ENCODE measurements around the gene TCEA3. TPM values are rescaled to one million over a fixed set of nuclear protein-coding genes. Genes with fewer than 3 reads are reported as not detected.

The TCEA3 gene
- total and polyA plus RNA-seq, 2 donors (not counting 3 experiments of a cell fraction or from before 2014, with no cell fraction given), result 1.5 to 3.7 TPM

GRCh38 chr1:23408797-23409290, 15.7 kb downstream of the TCEA3 start:
- BruUV-seq (replicated peaks), result no TSS peak
- DNase-seq (ENCODE audit: low read depth, low spot score), result no peak
- intact Hi-C loops (cut with micrococcal nuclease) (no loop called here), dilution Hi-C loops (cut with MboI; ENCODE audit: extremely low pct_ligation_motif_present, low sequenced_read_pairs) (no loop called here)
- no peak overlapping the region for H3K27ac ChIP-seq (ENCODE audit: insufficient read depth, low read depth, low read length)
- H2AFZ ChIP-seq (ENCODE audit: low read depth, low read length), result no peak overlapping the region
- H3K4me1 ChIP-seq (ENCODE audit: control insufficient read depth, extremely low read depth, insufficient read depth, low read length), result peaks cover 7% of the 10 kb centered on the region
- no peaks in the 10 kb centered on the region for H3K27me3 ChIP-seq (ENCODE audit: control insufficient read depth in 2 of 2, insufficient read depth in 2 of 2, low read length in 2 of 2)
- FAIRE-seq, result no peak
- H3K79me2 ChIP-seq (ENCODE audit: control insufficient read depth, insufficient read depth, low read length), result no peaks in the 10 kb centered on the region
- H3K9ac ChIP-seq (replicated peaks; ENCODE audit: extremely low read depth, insufficient read depth, low read length), result no peak overlapping the region
- CTCF ChIA-PET, result interaction anchor here (0.7 to 1.0 kb wide), 2 partner anchors 75 to 88 kb away, joined by 3 read pairs; partner anchors contain the start of gene ASAP3
- no peaks in the 10 kb centered on the region for H3K9me3 ChIP-seq (replicated peaks; ENCODE audit: control insufficient read depth, insufficient read depth, low read length)
- H3K4me2 ChIP-seq (ENCODE audit: insufficient read depth, low read length), result no peak overlapping the region
- no peaks in the 10 kb centered on the region for H4K20me1 ChIP-seq (replicated peaks; ENCODE audit: control insufficient read depth, extremely low read depth, insufficient read depth, low read length)
- no peaks in the 10 kb centered on the region for H3K9me1 ChIP-seq (replicated peaks; ENCODE audit: control insufficient read depth, extremely low read depth, insufficient read depth, low read length)
- POLR2A ChIA-PET, result no interaction called here
- no peak overlapping the region for H3K4me3 ChIP-seq (replicated peaks in 1 of 3; ENCODE audit: insufficient read depth in 1 of 3, low read depth in 1 of 3, low read length in 3 of 3)
- no peaks in the 10 kb centered on the region for H3K36me3 ChIP-seq (ENCODE audit: control insufficient read depth in 2 of 2, extremely low read depth in 1 of 2, insufficient read depth in 2 of 2, low read length in 2 of 2)
- TF ChIP-seq POLR2AphosphoS5 (IDR thresholded peaks at IDR 0.05; ENCODE audit: insufficient read depth, low read depth, low read length) (no peak), EZH2 (IDR thresholded peaks at IDR 0.05; ENCODE audit: borderline replicate concordance, low read depth, low read length, severe bottlenecking) (no peak), MAX (IDR thresholded peaks at IDR 0.05; ENCODE audit: insufficient read depth, insufficient read length) (no peak), FOS (IDR thresholded peaks at IDR 0.05; ENCODE audit: borderline replicate concordance, insufficient read depth, low read length) (no peak), JUN (IDR thresholded peaks at IDR 0.05; ENCODE audit: borderline replicate concordance, insufficient read depth, insufficient read length, low read depth) (no peak), GATA2 (IDR thresholded peaks at IDR 0.05; ENCODE audit: insufficient read depth, insufficient read length, low read depth, low read length) (no peak), POLR2A (IDR thresholded peaks at IDR 0.05; ENCODE audit: low read depth, low read length) (no peak), MYC (IDR thresholded peaks at IDR 0.05; ENCODE audit: low read depth, low read length) (no peak), CTCF (IDR thresholded peaks at IDR 0.05; ENCODE audit: extremely low read depth in 1 of 2, insufficient read depth in 1 of 2, low read depth in 1 of 2, low read length in 2 of 2) (no peak)
